ENCODE results near the gene SSTR5.

Gene SSTR5

DNA sequence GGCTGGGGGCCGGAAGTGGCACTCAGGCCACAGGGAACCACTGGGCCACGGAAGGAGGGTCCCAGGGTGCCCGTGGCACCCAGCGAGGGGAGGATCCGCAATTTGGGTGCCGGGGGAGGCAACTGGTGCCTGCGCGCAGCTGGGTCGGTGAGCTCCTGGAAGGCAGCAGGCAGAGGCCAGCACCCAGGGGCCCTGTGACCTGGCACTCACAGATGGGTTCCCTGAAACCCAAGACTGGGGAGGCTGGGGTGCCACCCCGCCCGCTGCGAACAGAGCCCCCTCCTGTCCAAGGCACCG, 663 bp downstream of the SSTR5 start:
- DNase-seq (ENCODE audit: low read depth), result no peak
- no peak overlapping the region for H3K4me3 ChIP-seq (ENCODE audit: low read depth, low read length)
- TF ChIP-seq, protein P1, sequence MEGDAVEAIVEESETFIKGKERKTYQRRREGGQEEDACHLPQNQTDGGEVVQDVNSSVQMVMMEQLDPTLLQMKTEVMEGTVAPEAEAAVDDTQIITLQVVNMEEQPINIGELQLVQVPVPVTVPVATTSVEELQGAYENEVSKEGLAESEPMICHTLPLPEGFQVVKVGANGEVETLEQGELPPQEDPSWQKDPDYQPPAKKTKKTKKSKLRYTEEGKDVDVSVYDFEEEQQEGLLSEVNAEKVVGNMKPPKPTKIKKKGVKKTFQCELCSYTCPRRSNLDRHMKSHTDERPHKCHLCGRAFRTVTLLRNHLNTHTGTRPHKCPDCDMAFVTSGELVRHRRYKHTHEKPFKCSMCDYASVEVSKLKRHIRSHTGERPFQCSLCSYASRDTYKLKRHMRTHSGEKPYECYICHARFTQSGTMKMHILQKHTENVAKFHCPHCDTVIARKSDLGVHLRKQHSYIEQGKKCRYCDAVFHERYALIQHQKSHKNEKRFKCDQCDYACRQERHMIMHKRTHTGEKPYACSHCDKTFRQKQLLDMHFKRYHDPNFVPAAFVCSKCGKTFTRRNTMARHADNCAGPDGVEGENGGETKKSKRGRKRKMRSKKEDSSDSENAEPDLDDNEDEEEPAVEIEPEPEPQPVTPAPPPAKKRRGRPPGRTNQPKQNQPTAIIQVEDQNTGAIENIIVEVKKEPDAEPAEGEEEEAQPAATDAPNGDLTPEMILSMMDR (conservative IDR thresholded peaks at IDR 0.05; ENCODE audit: low read depth, low read length), result no peak

DNA sequence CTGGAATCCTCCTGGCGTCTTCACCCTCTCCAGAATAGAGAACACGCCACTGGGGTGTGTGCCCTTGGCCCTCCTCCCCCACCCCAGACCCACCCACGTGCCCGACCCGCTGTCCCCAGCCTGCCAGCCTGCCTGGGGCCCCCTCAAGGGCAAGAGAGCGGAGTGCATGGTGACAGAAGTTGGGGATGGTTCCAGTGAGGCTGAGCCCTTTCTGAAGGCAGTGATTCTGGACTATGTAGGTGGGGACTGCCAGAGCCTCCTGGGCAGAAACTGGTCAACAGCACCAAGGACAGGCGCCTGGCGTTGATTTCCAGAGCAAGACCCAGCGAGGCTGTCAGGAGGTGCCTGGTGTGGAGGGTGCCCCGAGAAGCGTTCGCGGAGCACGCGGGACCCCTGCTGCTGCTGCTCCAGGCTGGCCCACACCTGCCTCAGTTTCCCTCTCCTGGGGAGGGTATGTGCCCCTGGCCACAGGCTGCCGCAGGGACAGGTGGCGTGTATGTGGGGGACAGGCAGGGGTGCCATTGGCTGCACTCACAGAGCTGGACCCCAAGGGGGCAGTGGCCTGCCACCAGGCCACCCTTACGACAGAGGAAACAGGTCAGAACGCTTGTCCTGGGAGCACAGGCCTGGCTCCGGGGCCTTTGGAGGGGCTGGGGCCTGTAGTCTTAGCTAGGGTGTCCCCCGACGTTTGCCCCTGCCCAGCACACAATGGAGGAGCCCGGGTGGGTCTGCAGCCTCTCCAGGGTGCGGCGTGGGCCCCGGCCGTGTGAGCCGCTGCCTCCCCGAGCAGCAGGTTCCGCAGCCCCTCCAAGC, 1.2 kb downstream of the SSTR5 start:
- no peak overlapping the region for H3K4me3 ChIP-seq (ENCODE audit: low read depth, low read length)
- no peak for DNase-seq (ENCODE audit: low read depth)
- TF ChIP-seq, protein P1 (conservative IDR thresholded peaks at IDR 0.05; ENCODE audit: low read depth, low read length), result peak; percentile 12

DNA sequence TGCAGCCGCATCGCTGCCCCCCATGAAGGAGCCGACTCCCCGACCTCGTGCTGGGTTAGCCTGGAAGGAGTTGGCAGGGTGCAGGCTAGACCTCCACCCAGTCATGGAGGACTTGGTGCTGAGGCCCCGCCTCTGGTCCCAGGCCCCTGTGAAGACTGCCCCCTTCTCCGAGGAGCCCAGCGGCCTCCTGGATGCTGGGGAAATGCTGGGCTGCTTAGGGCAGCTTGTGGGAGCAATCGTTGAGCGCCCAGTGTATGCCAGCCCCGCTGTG, 1.8 kb downstream of the SSTR5 start:
- TF ChIP-seq, protein P1 (conservative IDR thresholded peaks at IDR 0.05; ENCODE audit: low read depth, low read length), result no peak
- no peak overlapping the region for H3K4me3 ChIP-seq (ENCODE audit: low read depth, low read length)
- DNase-seq (ENCODE audit: low read depth), result no peak

DNA sequence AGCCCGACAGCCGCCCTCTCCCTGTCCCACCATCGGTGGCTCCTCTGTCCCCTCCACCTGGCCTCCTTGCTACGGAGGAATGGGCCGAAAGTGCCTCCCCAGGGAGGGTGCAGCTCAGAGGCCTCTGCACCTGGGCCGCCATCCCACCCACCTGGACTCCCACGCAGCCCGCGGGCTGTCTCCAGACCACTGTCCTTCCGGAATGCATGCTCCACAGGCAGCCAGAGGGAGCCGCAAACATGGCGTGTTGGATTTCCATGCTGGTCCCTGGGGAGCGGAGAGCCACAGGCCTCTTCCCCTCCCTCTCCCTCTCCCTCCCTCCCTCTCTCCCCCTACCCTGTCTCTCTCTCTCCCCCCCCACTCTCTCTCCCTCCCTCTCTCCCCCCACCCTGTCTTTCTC, 3.0 kb downstream of the SSTR5 start:
- no peak for DNase-seq (ENCODE audit: low read depth)
- H3K4me3 ChIP-seq (ENCODE audit: low read depth, low read length), result no peak overlapping the region
- TF ChIP-seq, protein P1 (conservative IDR thresholded peaks at IDR 0.05; ENCODE audit: low read depth, low read length), result no peak

- TF ChIP-seq, protein P1 (conservative IDR thresholded peaks at IDR 0.05; ENCODE audit: low read depth, low read length), result no peak
- H3K4me3 ChIP-seq (ENCODE audit: low read depth, low read length), result no peak overlapping the region
- no peak for DNase-seq (ENCODE audit: low read depth)
These were observed 4.4 kb downstream of the SSTR5 start for GRCh38 chr16:1076801-1077576.

DNA sequence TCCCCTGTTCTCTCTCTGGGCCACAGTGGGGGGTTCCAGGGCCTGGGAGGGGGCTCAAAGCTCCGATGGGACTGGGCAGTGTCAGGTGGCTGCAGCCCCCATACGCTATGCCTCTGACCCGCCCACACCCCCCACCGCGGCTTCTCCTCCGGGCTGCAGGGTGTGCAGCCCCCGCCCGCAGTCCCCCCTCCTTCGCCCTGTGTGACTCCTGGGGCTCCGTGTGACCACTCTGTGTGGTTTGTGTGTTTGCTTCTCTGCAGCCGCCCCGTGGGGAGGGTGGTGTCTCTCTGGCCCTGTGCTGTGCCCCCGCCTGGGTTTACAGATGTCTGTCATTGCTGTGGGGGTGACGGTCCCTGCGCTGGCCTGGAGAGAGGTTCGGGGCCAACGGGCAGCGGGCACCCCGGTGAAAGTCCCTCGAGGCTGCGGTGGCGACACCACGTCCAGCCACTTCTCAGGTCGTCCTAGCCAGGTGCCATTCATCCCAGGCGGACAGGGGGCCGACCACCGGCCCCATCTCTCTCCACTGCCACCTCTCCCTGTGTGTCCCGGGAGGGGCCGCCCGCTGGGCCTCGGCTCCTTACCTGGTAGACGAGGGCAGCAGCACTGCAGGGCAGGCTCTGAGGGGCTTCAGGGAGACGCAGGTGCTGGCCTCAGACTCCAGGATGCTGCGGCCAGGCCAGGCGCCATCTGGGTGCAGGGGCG, 5.5 kb downstream of the SSTR5 start:
- no peak overlapping the region for H3K4me3 ChIP-seq (ENCODE audit: low read depth, low read length)
- no peak for DNase-seq (ENCODE audit: low read depth)
- TF ChIP-seq, protein P1 (conservative IDR thresholded peaks at IDR 0.05; ENCODE audit: low read depth, low read length), result no peak

Measured in choroid plexus epithelial cell (primary cell).